H1 (cell line): ENCODE data around the gene SND1. TPM values are rescaled to one million over a fixed set of nuclear protein-coding genes. Genes with fewer than 3 reads are reported as not detected.

ENCODE experiments used
- BACH1 ChIP-seq: IDR thresholded peaks from 2 replicates; pipeline ENCODE4 v1.6.1; 2012; ENCODE audit warnings: low read length, improper control_type of control experiment
- CHD2 ChIP-seq: IDR thresholded peaks from 2 replicates; pipeline ENCODE4 v1.6.1; 2012; ENCODE audit warnings: low read length, improper control_type of control experiment
- E2F6 ChIP-seq: IDR thresholded peaks from 2 replicates; pipeline ENCODE4 v1.6.1; 2012; ENCODE audit warnings: inconsistent platforms
- EGR1 ChIP-seq: IDR thresholded peaks from 2 replicates; pipeline ENCODE4 v1.6.1; 2011; ENCODE audit warnings: low read depth, low read length, borderline replicate concordance
- JUN ChIP-seq: IDR thresholded peaks from 2 replicates; pipeline ENCODE4 v1.6.1; 2011; ENCODE audit warnings: low read depth, mild to moderate bottlenecking, improper control_type of control experiment, low read length
- JUND ChIP-seq: IDR thresholded peaks from 2 replicates; pipeline ENCODE4 v1.6.1; 2011; ENCODE audit warnings: mild to moderate bottlenecking, improper control_type of control experiment, low read length
- KDM1A ChIP-seq: fragments of 200-600, 300-600 bp; sonication (generic); IDR thresholded peaks from 2 replicates; pipeline ENCODE4 v1.7.1; 2016; ENCODE audit warnings: mild to moderate bottlenecking, low read length, borderline replicate concordance
- MAX ChIP-seq: IDR thresholded peaks from 2 replicates; pipeline ENCODE4 v1.6.1; 2012; ENCODE audit warnings: inconsistent platforms
- POLR2AphosphoS5 ChIP-seq: IDR thresholded peaks from 2 replicates; pipeline ENCODE4 v1.6.1; 2011; ENCODE audit warnings: low read depth, low read length
- POU5F1 ChIP-seq: IDR thresholded peaks from 2 replicates; pipeline ENCODE4 v1.6.1; 2011; ENCODE audit warnings: low read depth, mild to moderate bottlenecking, low read length, moderate library complexity
- RBBP5 ChIP-seq: IDR thresholded peaks from 2 replicates; pipeline ENCODE4 v1.7.1; 2012; ENCODE audit warnings: low read depth, mild to moderate bottlenecking, inconsistent platforms, low read length, moderate library complexity, borderline replicate concordance
- RNF2 ChIP-seq: fragments of 200-900, 300-1000 bp; sonication (generic); IDR thresholded peaks from 2 replicates; pipeline ENCODE4 v1.7.1; 2016; ENCODE audit warnings: borderline replicate concordance, low read depth, mild to moderate bottlenecking, antibody characterized with exemption, low read length; ENCODE audit not compliant: poor library complexity, severe bottlenecking; ENCODE audit errors: missing control alignments
- RXRA ChIP-seq: IDR thresholded peaks from 2 replicates; pipeline ENCODE4 v1.6.1; 2011; ENCODE audit warnings: low read depth, mild to moderate bottlenecking, low read length, moderate library complexity; ENCODE audit not compliant: insufficient read depth
- SIX5 ChIP-seq: IDR thresholded peaks from 2 replicates; pipeline ENCODE4 v1.6.1; 2011; ENCODE audit warnings: mild to moderate bottlenecking, low read depth, low read length
- SUZ12 ChIP-seq: fragments of 200-600 bp; sonication (generic); IDR thresholded peaks from 2 replicates; pipeline ENCODE4 v1.6.1; 2012; ENCODE audit warnings: mild to moderate bottlenecking, inconsistent platforms, low read length, moderate library complexity, mixed read lengths
- TAF7 ChIP-seq: optimal IDR thresholded peaks from 2 replicates; pipeline ENCODE3; 2011; ENCODE audit warnings: low read depth, mild to moderate bottlenecking, inconsistent platforms, low read length, moderate library complexity, borderline replicate concordance
- USF2 ChIP-seq: IDR thresholded peaks from 2 replicates; pipeline ENCODE4 v1.6.1; 2011; ENCODE audit warnings: low read length, improper control_type of control experiment
- ZNF274 ChIP-seq: IDR thresholded peaks from 2 replicates; pipeline ENCODE4 v1.7.0; 2012; ENCODE audit warnings: low read length, borderline replicate concordance; ENCODE audit errors: extremely low read depth
- polyA plus RNA-seq, 7 experiments: library from polyadenylated mRNA; depleted of rRNA in 3 of 7; stranded (reverse) in 5 of 7; unstranded in 2 of 7; fragments of >200 nt in 5 of 7; fragments of 200-250 nt in 2 of 7; gene quantifications; 1 replicate in 5 of 7; 2 replicates in 1 of 7; 4 replicates in 1 of 7; pipeline versions ENCODE4 v1.2.1 to v1.2.3, GENCODE V29; 2011 to 2013; ENCODE audit warnings: missing spikeins in 2 of 7, mixed read lengths in 2 of 7
- total RNA-seq: library from RNA; stranded (reverse); fragmentation: NEBNext Ultra II Directional; extraction: Animal tissue kit (Norgen Biotek cat#: 25700); gene quantifications from 2 replicates; pipeline ENCODE4 v1.2.1, GENCODE V29; 2021

SND1 gene
- total and polyA plus RNA-seq, 2 of the 8 experiments (the other 6 are each of a cell fraction or from before 2014, with no cell fraction given) = 122 to 290 TPM

- TF ChIP-seq JUN (no peak), E2F6 (no peak), MAX (no peak), KDM1A (no peak), EGR1 (no peak), ZNF274 (no peak), USF2 (no peak), BACH1 (no peak), SUZ12 (no peak), CHD2 (no peak), JUND (no peak), SIX5 (no peak), RBBP5 (no peak), RNF2 (no peak), POU5F1 (no peak), RXRA (no peak), TAF7 (no peak), POLR2AphosphoS5 (no peak)
These were observed 102.5 kb downstream of the SND1 start (continued) for GRCh38 chr7:127754457-127754856.
